ENCODE measurements around the gene KCTD1.

GRCh38 chr18:26521617-26522016 lies 26.7 kb downstream of the KCTD1 start:
- TF ChIP-seq EZH2 (IDR thresholded peaks at IDR 0.05; ENCODE audit: low read depth, low read length, severe bottlenecking) (no peak), CEBPB (IDR thresholded peaks at IDR 0.05; ENCODE audit: low read depth, low read length) (no peak), NRF1 (IDR thresholded peaks at IDR 0.05; ENCODE audit: low read depth, low read length) (no peak)

All from H1 (cell line).